Prostate gland (tissue), 2 donors: ENCODE data around the gene HOXA11.

Experiments used
- POLR2A ChIP-seq: fragments of 450-650 bp; IDR thresholded peaks from one replicate; pipeline ENCODE4 v1.6.1; 2016; ENCODE audit warnings: antibody characterized with exemption, mild to moderate bottlenecking
- POLR2AphosphoS5 ChIP-seq: sonication (generic); formaldehyde crosslinking; IDR thresholded peaks from one replicate; pipeline ENCODE4 v1.6.1; 2017; ENCODE audit warnings: antibody characterized with exemption
- TF ChIP-seq, protein P1 (sequence below), 4 experiments: fragments of 200-600 bp in 2 of 4; fragments of 450-650 bp in 2 of 4; sonication (generic) in 2 of 4; IDR thresholded peaks; 1 replicate in 3 of 4; 2 replicates in 1 of 4; pipeline ENCODE4 v1.5.1; 2016 to 2019; ENCODE audit warnings: antibody characterized with exemption in 4 of 4, mild to moderate bottlenecking in 2 of 4, moderate library complexity in 2 of 4

DNA sequence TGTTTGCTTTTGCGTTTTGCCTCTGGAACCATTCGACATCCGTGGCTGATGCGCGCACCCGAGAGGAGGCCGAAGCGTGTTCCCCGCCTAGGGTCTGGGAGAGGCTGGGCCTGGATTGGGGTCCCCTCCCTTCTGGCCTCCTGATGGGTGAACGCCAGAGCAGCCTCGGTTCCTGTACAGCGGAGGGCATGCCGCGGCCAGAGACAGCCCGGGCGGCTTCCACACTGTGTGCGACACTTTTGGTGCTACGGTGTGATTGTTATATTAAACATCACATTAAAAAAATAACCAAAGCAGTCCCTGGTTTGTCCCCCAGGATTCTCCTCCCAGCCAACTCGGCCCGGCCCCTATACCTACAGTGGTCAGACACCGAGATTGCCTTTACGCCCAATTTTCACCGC is 24.9 kb downstream of the HOXA11 start:
- TF ChIP-seq, protein P1, sequence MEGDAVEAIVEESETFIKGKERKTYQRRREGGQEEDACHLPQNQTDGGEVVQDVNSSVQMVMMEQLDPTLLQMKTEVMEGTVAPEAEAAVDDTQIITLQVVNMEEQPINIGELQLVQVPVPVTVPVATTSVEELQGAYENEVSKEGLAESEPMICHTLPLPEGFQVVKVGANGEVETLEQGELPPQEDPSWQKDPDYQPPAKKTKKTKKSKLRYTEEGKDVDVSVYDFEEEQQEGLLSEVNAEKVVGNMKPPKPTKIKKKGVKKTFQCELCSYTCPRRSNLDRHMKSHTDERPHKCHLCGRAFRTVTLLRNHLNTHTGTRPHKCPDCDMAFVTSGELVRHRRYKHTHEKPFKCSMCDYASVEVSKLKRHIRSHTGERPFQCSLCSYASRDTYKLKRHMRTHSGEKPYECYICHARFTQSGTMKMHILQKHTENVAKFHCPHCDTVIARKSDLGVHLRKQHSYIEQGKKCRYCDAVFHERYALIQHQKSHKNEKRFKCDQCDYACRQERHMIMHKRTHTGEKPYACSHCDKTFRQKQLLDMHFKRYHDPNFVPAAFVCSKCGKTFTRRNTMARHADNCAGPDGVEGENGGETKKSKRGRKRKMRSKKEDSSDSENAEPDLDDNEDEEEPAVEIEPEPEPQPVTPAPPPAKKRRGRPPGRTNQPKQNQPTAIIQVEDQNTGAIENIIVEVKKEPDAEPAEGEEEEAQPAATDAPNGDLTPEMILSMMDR (IDR thresholded peaks at IDR 0.05), result no peak
- no peak for TF ChIP-seq POLR2A
- TF ChIP-seq POLR2AphosphoS5, result no peak
